ENCODE measurements around the gene DYNLL2. TPM values are rescaled to one million over a fixed set of nuclear protein-coding genes. Genes with fewer than 3 reads are reported as not detected.

DYNLL2 gene
- total and polyA plus RNA-seq, 9 of the 15 experiments (the other 6 are each of a cell fraction or from before 2014, with no cell fraction given) = 1.8 to 24.5 (median 13.0) TPM

- TF ChIP-seq ZSCAN32 (CRISPR knock-in tag; IDR thresholded peaks at IDR 0.05) (no peak), CHCHD3 (CRISPR knock-in tag; IDR thresholded peaks at IDR 0.05) (no peak), GTF3C2 (IDR thresholded peaks at IDR 0.05; ENCODE audit: borderline replicate concordance, extremely low read depth, insufficient read length) (no peak), ARID1B (IDR thresholded peaks at IDR 0.05) (no peak), ZSCAN29 (IDR thresholded peaks at IDR 0.05) (no peak), NCOR1 (IDR thresholded peaks at IDR 0.05) (peak; percentile 23), BCL6 (CRISPR knock-in tag; IDR thresholded peaks at IDR 0.05) (no peak), SMAD3 (CRISPR knock-in tag; conservative IDR thresholded peaks at IDR 0.05) (no peak), FOXJ2 (tag; IDR thresholded peaks at IDR 0.05) (no peak), CHAMP1 (IDR thresholded peaks at IDR 0.05) (no peak), HNRNPL (IDR thresholded peaks at IDR 0.05; ENCODE audit: low read depth, low read length) (peak; percentile 42; the same call in 1 of the 2 replicates), GATA2 (CRISPR knock-in tag; IDR thresholded peaks at IDR 0.05) (no peak), SMARCA4 (IDR thresholded peaks at IDR 0.05) (no peak), CCNT2 (IDR thresholded peaks at IDR 0.05; ENCODE audit: borderline replicate concordance, extremely low read depth, insufficient read length, low read depth, low read length) (peak; percentile 50), SREBF2 (CRISPR knock-in tag; IDR thresholded peaks at IDR 0.05) (no peak), E2F6 (IDR thresholded peaks at IDR 0.05; ENCODE audit: borderline replicate concordance in 1 of 2, extremely low read depth in 1 of 2, insufficient read depth in 1 of 2, insufficient read length in 1 of 2, low read depth in 1 of 2, low read length in 1 of 2, poor library complexity in 1 of 2, severe bottlenecking in 1 of 2) (no peak), MEF2D (tag; conservative IDR thresholded peaks at IDR 0.05; ENCODE audit: low read depth) (no peak), HBP1 (CRISPR knock-in tag; IDR thresholded peaks at IDR 0.05) (no peak), DLX4 (CRISPR knock-in tag; IDR thresholded peaks at IDR 0.05) (no peak), HDAC1 (IDR thresholded peaks at IDR 0.05) (0 out of 4 replicates have a peak, but pooled peaks of 1 of the 2 experiments have one; percentile 6)
Observed at GRCh38 chr17:58083491-58084316, 485 bp downstream of the DYNLL2 start (continued).
